Sigmoid colon (tissue), 4 donors: ENCODE data around the gene AAR2.

Source experiments
- POLR2A ChIP-seq, 2 donors: fragments of 450-650 bp; IDR thresholded peaks; one replicate each; pipeline ENCODE4 v1.6.1; 2016; ENCODE audit warnings: antibody characterized with exemption in 2 of 2, mild to moderate bottlenecking in 2 of 2, moderate library complexity in 2 of 2
- POLR2AphosphoS5 ChIP-seq, 4 donors: sonication (generic); formaldehyde crosslinking; IDR thresholded peaks; one replicate each; pipeline ENCODE4 v1.6.1; 2017; ENCODE audit warnings: antibody characterized with exemption in 4 of 4

GRCh38 chr20:36274181-36274841, 38.0 kb downstream of the AAR2 start:
- TF ChIP-seq POLR2AphosphoS5 (IDR thresholded peaks at IDR 0.05) (no peak), POLR2A (IDR thresholded peaks at IDR 0.05) (no peak)
